Upper lobe of right lung (tissue), 1 donor: ENCODE results near the gene PCSK2. TPM values are rescaled to one million over a fixed set of nuclear protein-coding genes. Genes with fewer than 3 reads are reported as not detected.

Experiments
- ATAC-seq: fragments of 200-7000 bp; cut with Tn5 transposase; one replicate; pipeline ENCODE4 v1.9.1; 2020; ENCODE audit warnings: mild to moderate bottlenecking, moderate library complexity
- DNase-seq: peaks from one replicate; pipeline ENCODE4 v3.0.0-alpha.2; 2020
- H3K27ac ChIP-seq: fragments of 200-600 bp; one replicate; pipeline ENCODE4 v1.8.0; 2022
- H3K27me3 ChIP-seq: fragments of 200-600 bp; one replicate; pipeline ENCODE4 v1.8.0; 2022; ENCODE audit warnings: mild to moderate bottlenecking
- H3K36me3 ChIP-seq: fragments of 200-600 bp; one replicate; pipeline ENCODE4 v1.8.0; 2022
- H3K4me1 ChIP-seq: fragments of 200-600 bp; one replicate; pipeline ENCODE4 v1.8.0; 2022
- H3K4me3 ChIP-seq: fragments of 200-600 bp; one replicate; pipeline ENCODE4 v1.8.0; 2022; ENCODE audit warnings: mild to moderate bottlenecking
- H3K9me3 ChIP-seq: fragments of 200-600 bp; one replicate; pipeline ENCODE4 v1.8.0; 2022
- CTCF ChIP-seq: fragments of 200-600 bp; IDR thresholded peaks from one replicate; pipeline ENCODE4 v1.8.0; 2022; ENCODE audit warnings: antibody characterized with exemption
- intact Hi-C: fragments of 100-400 bp; cut with DNase I; formaldehyde crosslinking; loops from one replicate; pipeline ENCODE4 v1.11.0; 2022
- total RNA-seq: library from RNA; stranded (reverse); fragmentation: NEBNext Ultra II Directional; extraction: Animal tissue kit (Norgen Biotek cat#: 25700); gene quantifications from one replicate; pipeline ENCODE4 v1.2.1, GENCODE V29; 2021
- donor health status: DM: no; HTN: yes; CAD: no; lungs with severe emphysema.

PCSK2 gene
- total RNA-seq, 1 donor from 2014 or later: 17.7 TPM

- no peaks in the 10 kb centered on the region for H3K4me1 ChIP-seq
- no peaks in the 10 kb centered on the region for H3K9me3 ChIP-seq
- no peak overlapping the region for H3K27ac ChIP-seq
- no peak overlapping the region for H3K4me3 ChIP-seq
- intact Hi-C loops: no loop called here
- ATAC-seq (no peak), DNase-seq (no peak)
- no peaks in the 10 kb centered on the region for H3K36me3 ChIP-seq
- TF ChIP-seq CTCF: no peak
- no peaks in the 10 kb centered on the region for H3K27me3 ChIP-seq
Observed at GRCh38 chr20:17385798-17386197, 159.0 kb downstream of the PCSK2 start.

- DNase-seq: no peak
- no peaks in the 10 kb centered on the region for H3K4me1 ChIP-seq
- no peak for ATAC-seq
- no peak for TF ChIP-seq CTCF
- no peak overlapping the region for H3K27ac ChIP-seq
- intact Hi-C loops: no loop called here
- H3K9me3 ChIP-seq: no peaks in the 10 kb centered on the region
- no peaks in the 10 kb centered on the region for H3K36me3 ChIP-seq
- no peak overlapping the region for H3K4me3 ChIP-seq
- H3K27me3 ChIP-seq: no peaks in the 10 kb centered on the region
Observed at GRCh38 chr20:17390655-17391054, 163.8 kb downstream of the PCSK2 start.

GRCh38 chr20:17391127-17391771 is 164.4 kb downstream of the PCSK2 start:
- TF ChIP-seq CTCF: no peak
- ATAC-seq (no peak), DNase-seq (no peak)
- Histone ChIP-seq H3K27ac (no peak overlapping the region), H3K4me3 (no peak overlapping the region), H3K27me3 (no peaks in the 10 kb centered on the region), H3K9me3 (no peaks in the 10 kb centered on the region), H3K36me3 (no peaks in the 10 kb centered on the region), H3K4me1 (no peaks in the 10 kb centered on the region)
- intact Hi-C loops: no loop called here

GRCh38 chr20:17394411-17394810 is 167.6 kb downstream of the PCSK2 start:
- Histone ChIP-seq H3K36me3 (no peaks in the 10 kb centered on the region), H3K9me3 (no peaks in the 10 kb centered on the region), H3K27ac (no peak overlapping the region), H3K4me3 (no peak overlapping the region), H3K4me1 (no peaks in the 10 kb centered on the region), H3K27me3 (no peaks in the 10 kb centered on the region)
- no peak for DNase-seq
- no peak for ATAC-seq
- intact Hi-C loops: no loop called here
- no peak for TF ChIP-seq CTCF

GRCh38 chr20:17395729-17396128 is 168.9 kb downstream of the PCSK2 start:
- ATAC-seq (no peak), DNase-seq (no peak)
- H3K27me3 ChIP-seq: no peaks in the 10 kb centered on the region
- no peak overlapping the region for H3K4me3 ChIP-seq
- H3K9me3 ChIP-seq: no peaks in the 10 kb centered on the region
- TF ChIP-seq CTCF: no peak
- H3K27ac ChIP-seq: no peak overlapping the region
- intact Hi-C loops: no loop called here
- H3K4me1 ChIP-seq: no peaks in the 10 kb centered on the region
- H3K36me3 ChIP-seq: no peaks in the 10 kb centered on the region
